SK-N-MC (cell line): ENCODE data around the gene DNAAF5.

ENCODE experiments used
- EZH2 ChIP-seq: fragments of 200-600 bp; sonication (generic); IDR thresholded peaks from one replicate; pipeline ENCODE4 v1.6.1; 2017; ENCODE audit warnings: antibody characterized with exemption
- FOXP2 ChIP-seq: optimal IDR thresholded peaks from 2 replicates; pipeline ENCODE3; 2011; ENCODE audit warnings: mild to moderate bottlenecking, moderate library complexity; ENCODE audit not compliant: insufficient read depth; ENCODE audit errors: extremely low read length, control extremely low read depth
- POLR2AphosphoS5 ChIP-seq: IDR thresholded peaks from 2 replicates; pipeline ENCODE4 v1.6.1; 2012; ENCODE audit warnings: mild to moderate bottlenecking, low read depth, low read length, borderline replicate concordance

GRCh38 chr7:779480-779879, 53.0 kb downstream of the DNAAF5 start:
- no peak for TF ChIP-seq EZH2
- no peak for TF ChIP-seq POLR2AphosphoS5
- TF ChIP-seq FOXP2 = no peak
